NCI-H1092 (cell line): ENCODE measurements around the gene MCM7.

Source experiments
- DNase-seq: peaks from one replicate; lab custom pipeline; 2025; lab: John Stamatoyannopoulos, UW

MCM7 gene

DNA sequence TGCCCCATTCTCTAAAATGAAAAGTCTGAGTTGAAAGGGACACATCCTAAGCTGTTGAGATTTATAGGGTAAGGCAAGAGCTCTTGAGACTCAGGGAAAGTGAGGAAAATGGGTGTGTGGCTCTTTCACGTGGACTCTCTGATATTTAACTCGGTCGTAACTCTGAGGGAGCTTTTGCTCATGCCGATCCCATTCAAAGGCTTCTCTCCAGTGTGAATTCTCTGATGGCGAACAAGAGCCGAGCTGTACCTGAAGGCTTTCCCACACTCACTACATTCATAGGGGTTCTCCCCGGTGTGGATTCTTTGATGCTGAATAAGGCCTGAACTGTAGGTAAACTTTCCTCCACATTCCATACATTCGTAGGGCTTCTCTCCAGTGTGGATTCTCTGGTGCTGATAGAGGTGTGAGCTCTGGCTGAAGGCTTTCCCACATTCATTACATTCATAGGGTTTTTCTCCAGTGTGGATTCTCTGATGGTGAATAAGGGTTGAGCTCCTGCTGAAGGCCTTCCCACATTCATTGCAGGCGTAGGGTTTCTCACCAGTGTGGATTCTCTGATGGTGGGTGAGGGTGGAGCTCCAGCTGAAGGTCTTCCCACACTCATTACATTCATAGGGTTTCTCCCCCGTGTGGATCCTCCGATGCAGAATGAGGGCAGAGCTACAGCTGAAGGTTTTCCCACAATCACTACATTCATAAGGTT, 30.0 kb downstream of the MCM7 start:
- no peak for DNase-seq

DNA sequence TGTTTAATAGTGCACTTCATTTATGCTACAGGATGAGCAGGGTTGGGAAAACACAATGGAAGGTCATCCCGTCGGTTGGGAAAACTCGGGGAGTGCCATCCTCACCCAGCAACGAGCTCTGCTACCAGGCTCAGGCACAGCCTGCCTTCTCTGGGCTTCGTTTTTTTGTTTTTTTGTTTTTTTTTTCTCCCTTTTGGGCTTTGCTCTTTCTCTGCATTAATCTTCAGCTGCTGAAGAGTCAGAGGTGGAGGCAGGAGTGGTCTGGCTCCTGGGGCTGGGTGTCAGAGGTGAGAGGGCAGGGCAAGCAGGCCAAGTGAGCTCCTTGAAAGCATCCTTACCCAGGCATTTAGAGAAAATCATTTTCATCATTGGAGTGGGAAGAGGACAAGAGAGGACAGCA, 31.2 kb downstream of the MCM7 start:
- no peak for DNase-seq

DNA sequence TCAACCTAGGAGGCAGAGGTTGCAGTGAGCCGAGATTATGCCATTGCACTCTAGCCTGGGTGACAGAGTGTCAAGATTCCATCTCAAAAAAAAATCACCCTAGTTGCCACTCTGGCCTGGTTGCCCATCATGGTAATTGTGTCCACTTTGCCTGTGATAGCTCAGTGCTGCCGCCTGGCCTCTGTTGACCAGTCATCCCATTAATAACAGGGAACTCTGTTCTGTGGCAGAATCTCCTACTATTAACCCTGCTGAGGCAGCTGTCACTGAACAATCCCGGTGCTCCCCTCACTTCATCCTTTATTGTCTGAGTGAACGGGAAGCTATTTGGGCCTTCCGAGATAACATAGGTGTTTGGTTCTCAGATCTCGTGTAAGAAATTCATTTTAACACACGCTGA, 34.2 kb downstream of the MCM7 start:
- DNase-seq: no peak

DNA sequence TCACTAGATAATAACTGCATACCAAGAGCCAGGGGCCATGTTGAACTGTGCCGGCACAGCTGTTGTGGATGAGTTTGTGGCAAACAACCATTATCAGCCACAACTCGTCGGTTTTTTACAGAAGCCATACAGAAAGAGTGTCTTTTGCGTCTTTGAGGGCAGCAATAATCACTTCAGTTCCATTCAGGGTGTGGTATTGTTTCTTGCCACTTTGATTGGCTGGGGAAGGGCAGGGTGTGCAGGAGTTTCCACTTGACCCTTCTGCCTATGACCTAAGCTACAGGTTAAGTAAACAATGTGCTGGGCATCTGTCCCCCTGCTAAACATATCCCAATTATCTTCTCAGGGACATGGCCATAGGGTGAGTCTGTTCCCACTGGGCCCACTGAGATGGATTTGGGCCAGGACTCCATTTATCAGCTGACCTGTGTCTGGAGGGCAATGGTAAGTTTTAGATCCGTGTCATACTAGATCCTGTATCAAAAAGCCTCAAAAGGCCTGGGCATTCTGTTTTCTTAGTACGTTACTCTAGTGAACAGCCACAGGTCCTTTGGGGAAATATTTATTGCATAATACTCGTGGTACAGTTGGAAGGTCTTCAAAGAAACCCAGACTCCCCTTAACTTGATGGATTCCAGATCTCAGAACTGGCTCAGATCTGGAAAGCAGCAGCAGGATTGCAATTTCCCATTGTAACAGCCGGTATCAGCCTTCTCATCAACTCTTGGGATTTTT, 35.6 kb downstream of the MCM7 start:
- DNase-seq: no peak

DNA sequence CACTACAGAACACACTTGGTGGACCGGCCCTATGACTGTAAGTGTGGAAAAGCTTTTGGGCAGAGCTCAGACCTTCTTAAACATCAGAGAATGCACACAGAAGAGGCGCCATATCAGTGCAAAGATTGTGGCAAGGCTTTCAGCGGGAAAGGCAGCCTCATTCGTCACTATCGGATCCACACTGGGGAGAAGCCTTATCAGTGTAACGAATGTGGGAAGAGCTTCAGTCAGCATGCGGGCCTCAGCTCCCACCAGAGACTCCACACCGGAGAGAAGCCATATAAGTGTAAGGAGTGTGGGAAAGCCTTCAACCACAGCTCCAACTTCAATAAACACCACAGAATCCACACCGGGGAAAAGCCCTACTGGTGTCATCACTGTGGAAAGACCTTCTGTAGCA, 37.0 kb downstream of the MCM7 start:
- DNase-seq: no peak

DNA sequence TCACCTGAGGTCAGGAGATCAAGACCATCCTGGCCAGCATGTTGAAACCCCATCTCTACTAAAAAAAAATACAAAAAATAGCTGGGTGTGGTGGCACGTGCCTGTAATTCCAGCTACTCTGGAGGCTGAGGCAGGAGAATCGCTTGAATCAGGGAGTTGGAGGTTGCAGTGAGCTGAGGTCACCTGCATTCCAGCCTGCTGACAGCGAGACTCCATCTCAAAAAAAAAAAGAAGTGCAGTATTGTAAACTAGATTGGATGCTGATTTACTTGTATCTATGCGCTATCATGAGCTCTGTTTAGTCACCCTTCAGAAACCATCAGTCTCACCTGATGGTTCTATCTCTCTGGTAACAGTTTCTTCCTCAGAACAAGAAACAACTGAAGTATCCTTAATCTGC, 37.8 kb downstream of the MCM7 start:
- no peak for DNase-seq

DNA sequence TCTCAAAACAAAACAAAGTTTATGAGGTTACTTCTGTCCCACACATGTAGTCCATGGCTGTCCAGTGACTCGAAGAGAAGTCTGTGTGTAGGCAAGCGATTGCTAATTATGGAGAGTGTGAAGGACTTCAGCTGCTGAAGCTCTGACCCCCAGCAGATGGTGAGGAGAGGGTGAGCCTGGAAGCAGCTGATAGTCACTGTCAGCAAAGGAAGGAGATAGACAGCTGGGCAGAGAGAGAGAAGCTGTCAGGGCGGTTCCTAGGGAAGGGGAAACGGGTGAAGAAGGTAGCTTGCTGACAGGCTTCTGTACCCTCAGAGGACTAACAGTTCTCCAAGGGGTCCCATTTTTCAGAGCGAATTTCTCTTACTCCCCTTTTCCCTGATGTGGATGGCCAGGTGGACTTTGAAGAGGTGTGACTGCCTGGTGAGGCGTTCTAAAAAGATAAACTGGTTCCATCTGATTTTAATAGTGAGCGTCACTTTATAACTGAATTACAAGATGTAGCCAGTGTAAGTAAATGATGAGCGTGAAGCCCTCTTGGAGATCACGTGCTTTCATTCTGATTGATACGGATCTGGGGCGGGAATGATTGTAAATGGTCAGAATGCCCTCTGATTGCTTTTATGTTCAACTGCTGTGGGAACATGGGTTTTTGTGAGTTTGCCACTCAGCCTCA, 39.5 kb downstream of the MCM7 start:
- DNase-seq: no peak

DNA sequence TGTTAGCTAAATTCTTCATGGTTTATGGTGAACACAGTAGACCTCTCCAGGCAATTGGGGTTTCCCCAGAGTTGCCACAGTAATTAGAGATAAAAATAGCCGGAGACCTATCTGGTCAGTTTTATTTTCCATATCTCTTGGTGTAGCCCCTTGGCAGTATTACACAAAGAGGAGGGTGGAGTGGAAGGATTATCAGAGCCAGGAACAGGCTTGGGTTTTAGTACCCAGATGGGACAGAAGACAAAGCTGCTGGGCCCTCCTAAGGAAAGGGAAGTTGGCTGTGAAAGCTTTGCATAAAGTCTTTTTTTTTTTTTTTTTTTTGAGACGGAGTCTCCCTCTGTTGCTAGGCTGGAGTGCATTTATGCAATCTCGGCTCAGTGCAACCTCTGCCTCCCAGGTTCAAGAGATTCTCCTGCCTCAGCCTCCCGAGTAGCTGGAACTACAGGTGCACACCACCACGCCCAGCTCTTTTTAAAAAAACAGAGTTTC, 41.9 kb downstream of the MCM7 start:
- no peak for DNase-seq

DNA sequence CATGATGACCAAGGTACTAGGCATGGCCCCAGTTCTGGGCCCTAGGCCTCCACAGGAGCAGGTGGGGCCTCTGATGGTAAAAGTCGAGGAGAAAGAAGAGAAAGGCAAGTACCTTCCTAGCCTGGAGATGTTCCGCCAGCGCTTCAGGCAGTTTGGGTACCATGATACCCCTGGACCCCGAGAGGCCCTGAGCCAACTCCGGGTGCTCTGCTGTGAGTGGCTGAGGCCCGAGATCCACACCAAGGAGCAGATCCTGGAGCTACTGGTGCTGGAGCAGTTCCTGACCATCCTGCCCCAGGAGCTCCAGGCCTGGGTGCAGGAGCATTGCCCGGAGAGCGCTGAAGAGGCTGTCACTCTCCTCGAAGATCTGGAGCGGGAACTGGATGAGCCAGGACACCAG, 44.2 kb downstream of the MCM7 start:
- DNase-seq: no peak

DNA sequence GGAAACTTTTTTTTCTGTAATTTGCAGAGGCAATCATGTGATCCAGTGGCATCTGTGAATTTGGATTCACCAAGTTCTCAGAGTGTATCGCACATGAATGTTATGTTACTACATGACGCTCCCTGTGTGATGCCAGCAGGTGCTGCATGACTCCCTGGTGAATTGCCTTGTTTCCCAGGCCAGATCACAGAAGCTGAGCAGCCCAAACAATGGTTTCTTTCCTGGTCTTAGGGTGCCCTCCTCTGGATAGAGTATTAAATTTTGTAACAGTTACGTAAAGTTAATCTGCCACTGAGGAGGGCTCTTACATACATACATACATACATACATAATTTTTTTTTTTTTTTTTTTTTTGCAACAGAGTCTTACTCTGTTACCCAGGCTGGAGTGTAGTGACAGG, 48.0 kb downstream of the MCM7 start:
- peak; percentile 76 for DNase-seq

DNA sequence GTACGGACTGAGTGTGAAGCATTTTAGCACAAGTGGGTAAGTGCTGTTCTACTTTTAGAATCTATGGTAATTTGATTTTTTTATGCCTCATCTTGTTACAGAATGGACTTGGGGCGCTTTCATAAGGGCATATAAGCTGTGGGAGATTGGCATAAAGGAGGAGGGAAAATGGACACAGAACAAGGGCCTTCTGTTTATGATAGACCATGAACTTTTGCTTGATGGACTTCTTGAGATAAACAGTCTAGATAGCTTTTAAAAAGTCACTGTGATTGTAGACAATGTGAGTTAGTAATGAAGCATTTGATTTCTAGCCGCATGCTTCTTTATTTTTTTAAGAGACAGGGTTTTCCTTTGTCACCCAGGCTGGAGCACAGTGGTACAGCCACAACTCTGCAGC, 49.6 kb downstream of the MCM7 start:
- DNase-seq: no peak

DNA sequence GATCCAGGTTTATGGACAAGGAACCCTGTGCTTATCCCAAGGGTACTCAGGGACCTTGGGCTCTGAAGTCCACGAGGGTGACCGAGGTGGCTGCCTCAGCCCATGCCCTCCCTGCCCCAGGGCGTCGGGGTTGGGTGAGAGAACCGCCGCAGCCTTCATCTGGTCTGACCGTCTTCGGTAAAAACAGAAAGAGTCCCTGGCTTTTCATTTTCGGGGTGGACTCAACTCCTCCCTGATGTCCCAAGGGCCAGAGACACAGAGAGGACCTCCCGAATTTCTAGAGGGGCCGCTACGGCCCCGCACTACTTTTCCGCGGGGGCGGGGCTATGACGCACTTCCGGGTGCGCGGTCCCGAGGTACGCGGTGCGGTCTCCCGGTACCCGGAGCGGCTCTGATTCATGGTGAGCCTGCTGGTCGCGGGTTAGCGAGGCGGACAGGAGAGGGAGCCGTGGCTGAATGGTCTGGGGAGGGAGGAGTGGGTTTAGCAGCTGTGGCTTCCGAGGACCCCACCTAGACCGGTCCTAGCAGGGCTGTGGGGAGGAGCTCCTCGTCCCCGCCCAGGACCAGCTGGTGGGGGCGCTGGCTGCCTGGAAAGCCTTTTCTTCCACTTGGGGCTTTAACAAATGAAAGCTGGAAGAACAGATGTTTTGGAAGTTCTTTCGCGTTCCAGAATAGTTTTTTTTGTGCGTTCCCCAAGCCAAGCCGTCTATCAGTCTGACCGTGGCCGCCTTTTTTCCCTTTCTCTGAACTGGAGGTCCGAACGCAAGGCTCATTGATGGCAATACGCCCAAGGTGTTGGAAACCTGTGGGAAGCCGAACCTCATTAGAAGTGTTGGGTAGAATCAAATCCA, 51.5 kb downstream of the MCM7 start, which contains the start of gene ZSCAN21:
TSS of gene ZSCAN21 (plus strand) at position 334 of the 851 bp plus-strand sequence. CDS start 7,233 bp downstream, outside the sequence.
- DNase-seq: peak; percentile 81

DNA sequence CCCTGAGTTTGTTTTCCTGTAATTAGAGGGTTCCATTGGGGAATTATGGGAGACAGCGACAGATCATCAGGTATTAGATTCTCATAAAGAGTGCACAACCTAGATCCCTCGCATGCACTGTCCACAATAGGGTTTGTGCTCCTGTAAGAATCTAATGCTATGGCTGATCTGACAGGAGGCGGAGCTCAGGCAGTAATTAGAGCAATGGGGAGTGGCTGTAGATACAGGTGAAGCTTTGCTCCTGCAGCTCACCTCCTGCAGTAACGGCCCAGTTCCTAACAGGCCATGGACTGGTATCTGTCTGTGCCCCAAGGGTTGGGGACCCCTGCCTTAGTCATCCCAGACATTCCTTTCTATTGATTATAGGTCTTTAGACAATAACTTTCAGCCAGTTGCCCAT, 52.5 kb downstream of the MCM7 start:
- DNase-seq: no peak

DNA sequence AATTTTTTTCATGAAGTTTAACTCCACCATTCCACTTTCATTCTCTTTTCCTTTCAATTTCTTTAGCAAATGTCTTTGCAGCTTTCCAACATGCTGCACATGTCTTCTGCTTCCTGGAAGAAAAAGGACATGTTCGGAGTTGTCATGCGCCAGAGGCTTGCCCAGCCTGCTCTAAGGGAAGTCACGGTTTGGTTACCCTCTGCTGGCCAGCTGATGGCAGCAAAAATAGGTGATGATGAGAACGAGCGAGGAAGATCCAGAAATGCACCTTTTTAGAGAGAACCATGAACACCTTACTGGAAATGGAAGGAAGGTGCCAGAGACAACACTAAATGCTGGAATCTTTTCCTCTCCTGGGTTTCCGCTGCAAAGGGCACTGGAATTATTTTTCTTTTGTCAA, 56.5 kb downstream of the MCM7 start:
- no peak for DNase-seq
